Colonic mucosa (tissue), 4 donors: ENCODE measurements around the gene SMAD4. TPM values are rescaled to one million over a fixed set of nuclear protein-coding genes. Genes with fewer than 3 reads are reported as not detected.

Experiments used
- DNase-seq: peaks from one replicate; pipeline ENCODE4 v3.0.0-alpha.2; 2020
- H3K27ac ChIP-seq: fragments of 200-600 bp; one replicate; pipeline ENCODE4 v1.8.0; 2021
- H3K27me3 ChIP-seq: fragments of 200-600 bp; one replicate; pipeline ENCODE4 v1.8.0; 2021
- H3K36me3 ChIP-seq: fragments of 200-600 bp; one replicate; pipeline ENCODE4 v1.8.0; 2021
- H3K4me1 ChIP-seq: fragments of 200-600 bp; one replicate; pipeline ENCODE4 v1.8.0; 2021; ENCODE audit warnings: mild to moderate bottlenecking
- H3K4me3 ChIP-seq: fragments of 200-600 bp; one replicate; pipeline ENCODE4 v1.8.0; 2021
- H3K9ac ChIP-seq, 2 donors: one replicate each; pipeline ENCODE4 v1.7.0; 2013; ENCODE audit warnings: control low read depth in 2 of 2, low read depth in 2 of 2, low read length in 2 of 2
- H3K9me3 ChIP-seq: fragments of 200-600 bp; one replicate; pipeline ENCODE4 v1.8.0; 2021
- CTCF ChIP-seq: fragments of 200-600 bp; IDR thresholded peaks from one replicate; pipeline ENCODE4 v1.8.0; 2022; ENCODE audit warnings: antibody characterized with exemption, mild to moderate bottlenecking
- intact Hi-C: fragments of 100-400 bp; cut with DNase I; formaldehyde crosslinking; loops from one replicate; pipeline ENCODE4 v1.14.1; 2022
- total RNA-seq, 2 donors: library from RNA; stranded (reverse); fragmentation: NEBNext Ultra II Directional in 1 of 2; extraction: Animal tissue kit (Norgen Biotek cat#: 25700) in 1 of 2; gene quantifications; one replicate each; pipeline ENCODE4 v1.2.1, GENCODE V29; 2021
- donor health status: healthy.
- donor health status: DM: no; HTN: no; CAD: no.
- donor health status: DM: no; HTN: no; CAD: no.

SMAD4 gene
- total RNA-seq, 2 donors from 2014 or later = 74.0 to 106 TPM

GRCh38 chr18:51048190-51048589 lies 18.2 kb downstream of the SMAD4 start:
- intact Hi-C loops = no loop called here
- peaks cover 4% of the 10 kb centered on the region for H3K36me3 ChIP-seq
- peaks cover 15% of the 10 kb centered on the region for H3K4me1 ChIP-seq

GRCh38 chr18:51049137-51049536 lies 19.1 kb downstream of the SMAD4 start:
- H3K4me1 ChIP-seq = peaks cover 15% of the 10 kb centered on the region
- H3K27me3 ChIP-seq = no peaks in the 10 kb centered on the region
- no peaks in the 10 kb centered on the region for H3K9me3 ChIP-seq
- no peak overlapping the region for H3K4me3 ChIP-seq
- no peak overlapping the region for H3K27ac ChIP-seq
- no peak overlapping the region for H3K9ac ChIP-seq
- intact Hi-C loops = no loop called here
- TF ChIP-seq CTCF = no peak
- peaks cover 4% of the 10 kb centered on the region for H3K36me3 ChIP-seq
- DNase-seq = no peak

More at GRCh38 chr18:51048190-51048589, 18.2 kb downstream of the SMAD4 start:
- Histone ChIP-seq H3K27ac (no peak overlapping the region), H3K9me3 (no peaks in the 10 kb centered on the region), H3K4me3 (no peak overlapping the region), H3K27me3 (no peaks in the 10 kb centered on the region), H3K9ac (no peak overlapping the region)
- no peak for TF ChIP-seq CTCF
- DNase-seq = no peak

GRCh38 chr18:51051105-51051712 lies 21.2 kb downstream of the SMAD4 start:
- Histone ChIP-seq H3K9ac (no peak overlapping the region), H3K9me3 (no peaks in the 10 kb centered on the region), H3K27me3 (no peaks in the 10 kb centered on the region), H3K27ac (no peak overlapping the region), H3K36me3 (peaks cover 4% of the 10 kb centered on the region), H3K4me3 (no peak overlapping the region), H3K4me1 (no peaks in the 10 kb centered on the region)
- DNase-seq = no peak
- intact Hi-C loops = loop anchor here (2.0 kb wide), 1 partner anchor 230 kb away; the partner anchor contains the start of gene MRO
- peak; percentile 79 for TF ChIP-seq CTCF

- H3K9ac ChIP-seq = no peak overlapping the region
- no peaks in the 10 kb centered on the region for H3K9me3 ChIP-seq
- no peaks in the 10 kb centered on the region for H3K27me3 ChIP-seq
- no peak overlapping the region for H3K27ac ChIP-seq
- H3K36me3 ChIP-seq = no peaks in the 10 kb centered on the region
- H3K4me3 ChIP-seq = no peak overlapping the region
- no peaks in the 10 kb centered on the region for H3K4me1 ChIP-seq
- DNase-seq = no peak
- TF ChIP-seq CTCF = no peak
- intact Hi-C loops = no loop called here
Observed at GRCh38 chr18:51053814-51054213, 23.8 kb downstream of the SMAD4 start.

GRCh38 chr18:51054764-51055163 lies 24.8 kb downstream of the SMAD4 start:
- no peak overlapping the region for H3K9ac ChIP-seq
- no peaks in the 10 kb centered on the region for H3K4me1 ChIP-seq
- H3K9me3 ChIP-seq = no peaks in the 10 kb centered on the region
- no peak for TF ChIP-seq CTCF
- DNase-seq = no peak
- H3K27me3 ChIP-seq = no peaks in the 10 kb centered on the region
- no peak overlapping the region for H3K27ac ChIP-seq
- H3K4me3 ChIP-seq = no peak overlapping the region
- intact Hi-C loops = no loop called here
- H3K36me3 ChIP-seq = no peaks in the 10 kb centered on the region
